Left ventricle myocardium inferior (tissue), 1 donor: ENCODE data around the gene ARMC9. TPM values are rescaled to one million over a fixed set of nuclear protein-coding genes. Genes with fewer than 3 reads are reported as not detected.
"Not testable (repeated sequence)": the region's sequence is repeated elsewhere in the genome, so short reads cannot be mapped to it uniquely, and the experiment has no call there.

Source experiments
- DNase-seq: peaks from one replicate; pipeline ENCODE4 v3.0.0-alpha.2; 2020
- H3K27ac ChIP-seq: fragments of 200-600 bp; replicated peaks from 2 replicates; pipeline ENCODE4 v1.8.0; 2021
- H3K27me3 ChIP-seq: fragments of 200-600 bp; 2 replicates; pipeline ENCODE4 v1.8.0; 2021; ENCODE audit warnings: low read depth
- H3K36me3 ChIP-seq: fragments of 200-600 bp; 2 replicates; pipeline ENCODE4 v1.8.0; 2021
- H3K4me1 ChIP-seq: fragments of 200-600 bp; 2 replicates; pipeline ENCODE4 v1.8.0; 2021
- H3K4me3 ChIP-seq: fragments of 200-600 bp; 2 replicates; pipeline ENCODE4 v1.8.0; 2021; ENCODE audit warnings: mild to moderate bottlenecking, moderate library complexity
- H3K9me3 ChIP-seq: fragments of 200-600 bp; replicated peaks from 2 replicates; pipeline ENCODE4 v1.8.0; 2021
- intact Hi-C: fragments of 100-400 bp; cut with micrococcal nuclease; formaldehyde crosslinking; loops from one replicate; pipeline ENCODE4 v1.11.0; 2022
- total RNA-seq: library from RNA; stranded (reverse); fragmentation: NEBNext Ultra II Directional; extraction: Animal tissue kit (Norgen Biotek cat#: 25700); gene quantifications from one replicate; pipeline ENCODE4 v1.2.1, GENCODE V29; 2021
- TF ChIP-seq, protein P1 (sequence below): fragments of 200-600 bp; IDR thresholded peaks from 2 replicates; pipeline ENCODE4 v1.8.0; 2021; ENCODE audit warnings: antibody characterized with exemption, mild to moderate bottlenecking, borderline replicate concordance
- donor health status: DM: no; HTN: yes; CAD: no; lungs with severe emphysema.

ARMC9 gene
- total RNA-seq, 1 donor from 2014 or later = 3.1 TPM

GRCh38 chr2:231348704-231349373 is 150.4 kb downstream of the ARMC9 start:
- intact Hi-C loops = no loop called here
- H3K4me1 ChIP-seq = peaks cover 11% of the 10 kb centered on the region

GRCh38 chr2:231349374-231349735 is 150.9 kb downstream of the ARMC9 start:
- H3K9me3 ChIP-seq, H3K36me3 ChIP-seq, H3K27me3 ChIP-seq, DNase-seq, H3K4me3 ChIP-seq, H3K27ac ChIP-seq, intact Hi-C loops: not testable (repeated sequence)
- H3K4me1 ChIP-seq = peaks cover 11% of the 10 kb centered on the region

More at GRCh38 chr2:231348704-231349373, 150.4 kb downstream of the ARMC9 start:
- H3K4me3 ChIP-seq = no peak overlapping the region
- no peaks in the 10 kb centered on the region for H3K9me3 ChIP-seq
- no peaks in the 10 kb centered on the region for H3K27me3 ChIP-seq
- H3K36me3 ChIP-seq = no peaks in the 10 kb centered on the region
- TF ChIP-seq, protein P1, sequence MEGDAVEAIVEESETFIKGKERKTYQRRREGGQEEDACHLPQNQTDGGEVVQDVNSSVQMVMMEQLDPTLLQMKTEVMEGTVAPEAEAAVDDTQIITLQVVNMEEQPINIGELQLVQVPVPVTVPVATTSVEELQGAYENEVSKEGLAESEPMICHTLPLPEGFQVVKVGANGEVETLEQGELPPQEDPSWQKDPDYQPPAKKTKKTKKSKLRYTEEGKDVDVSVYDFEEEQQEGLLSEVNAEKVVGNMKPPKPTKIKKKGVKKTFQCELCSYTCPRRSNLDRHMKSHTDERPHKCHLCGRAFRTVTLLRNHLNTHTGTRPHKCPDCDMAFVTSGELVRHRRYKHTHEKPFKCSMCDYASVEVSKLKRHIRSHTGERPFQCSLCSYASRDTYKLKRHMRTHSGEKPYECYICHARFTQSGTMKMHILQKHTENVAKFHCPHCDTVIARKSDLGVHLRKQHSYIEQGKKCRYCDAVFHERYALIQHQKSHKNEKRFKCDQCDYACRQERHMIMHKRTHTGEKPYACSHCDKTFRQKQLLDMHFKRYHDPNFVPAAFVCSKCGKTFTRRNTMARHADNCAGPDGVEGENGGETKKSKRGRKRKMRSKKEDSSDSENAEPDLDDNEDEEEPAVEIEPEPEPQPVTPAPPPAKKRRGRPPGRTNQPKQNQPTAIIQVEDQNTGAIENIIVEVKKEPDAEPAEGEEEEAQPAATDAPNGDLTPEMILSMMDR = no peak
- DNase-seq = no peak
- H3K27ac ChIP-seq = no peak overlapping the region

DNA sequence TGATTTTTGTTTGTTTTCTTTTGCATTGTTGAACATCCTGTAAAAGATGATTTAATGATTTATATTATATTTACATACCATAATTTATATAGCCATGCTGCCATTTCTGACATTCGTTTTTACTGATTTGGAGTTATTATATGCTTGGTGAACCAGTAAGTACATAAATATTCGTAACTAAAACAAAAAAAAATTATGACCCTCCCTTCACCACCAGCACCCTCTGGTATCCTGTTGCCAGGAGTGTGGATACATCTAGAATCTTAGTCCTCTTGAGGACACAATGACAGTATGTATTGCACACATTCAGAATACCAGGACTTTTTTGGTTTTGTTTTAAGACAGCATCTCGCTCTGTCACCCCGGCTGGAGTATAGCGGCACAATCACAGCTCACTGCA is 153.2 kb downstream of the ARMC9 start:
- Histone ChIP-seq H3K27me3 (no peaks in the 10 kb centered on the region), H3K36me3 (no peaks in the 10 kb centered on the region), H3K4me1 (peaks cover 21% of the 10 kb centered on the region), H3K27ac (no peak overlapping the region), H3K9me3 (no peaks in the 10 kb centered on the region), H3K4me3 (no peak overlapping the region)
- intact Hi-C loops = no loop called here
- TF ChIP-seq, protein P1 = no peak
- DNase-seq = no peak

DNA sequence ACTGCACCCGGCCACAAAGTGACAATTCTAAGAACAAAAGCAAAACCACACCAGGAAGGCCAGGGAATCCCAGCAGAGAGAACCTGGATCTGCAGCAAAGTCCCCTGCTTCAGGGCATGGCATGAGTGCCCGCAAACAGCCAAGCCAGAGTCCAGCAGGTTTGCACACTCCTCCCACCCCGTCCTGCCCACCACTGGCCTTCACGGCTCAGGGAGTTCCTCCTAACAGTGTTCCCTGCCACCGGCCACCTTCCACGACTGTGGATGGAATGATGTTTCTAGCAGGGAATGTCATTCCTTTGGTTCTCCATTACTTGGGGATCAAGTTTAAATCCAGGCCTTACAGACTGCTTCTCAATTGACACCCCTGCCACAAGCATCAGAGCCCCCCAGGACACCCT is 155.0 kb downstream of the ARMC9 start:
- Histone ChIP-seq H3K4me3 (no peak overlapping the region), H3K9me3 (no peaks in the 10 kb centered on the region), H3K4me1 (peaks cover 16% of the 10 kb centered on the region), H3K27ac (no peak overlapping the region), H3K36me3 (no peaks in the 10 kb centered on the region), H3K27me3 (no peaks in the 10 kb centered on the region)
- intact Hi-C loops = no loop called here
- DNase-seq = no peak
- TF ChIP-seq, protein P1 = no peak

DNA sequence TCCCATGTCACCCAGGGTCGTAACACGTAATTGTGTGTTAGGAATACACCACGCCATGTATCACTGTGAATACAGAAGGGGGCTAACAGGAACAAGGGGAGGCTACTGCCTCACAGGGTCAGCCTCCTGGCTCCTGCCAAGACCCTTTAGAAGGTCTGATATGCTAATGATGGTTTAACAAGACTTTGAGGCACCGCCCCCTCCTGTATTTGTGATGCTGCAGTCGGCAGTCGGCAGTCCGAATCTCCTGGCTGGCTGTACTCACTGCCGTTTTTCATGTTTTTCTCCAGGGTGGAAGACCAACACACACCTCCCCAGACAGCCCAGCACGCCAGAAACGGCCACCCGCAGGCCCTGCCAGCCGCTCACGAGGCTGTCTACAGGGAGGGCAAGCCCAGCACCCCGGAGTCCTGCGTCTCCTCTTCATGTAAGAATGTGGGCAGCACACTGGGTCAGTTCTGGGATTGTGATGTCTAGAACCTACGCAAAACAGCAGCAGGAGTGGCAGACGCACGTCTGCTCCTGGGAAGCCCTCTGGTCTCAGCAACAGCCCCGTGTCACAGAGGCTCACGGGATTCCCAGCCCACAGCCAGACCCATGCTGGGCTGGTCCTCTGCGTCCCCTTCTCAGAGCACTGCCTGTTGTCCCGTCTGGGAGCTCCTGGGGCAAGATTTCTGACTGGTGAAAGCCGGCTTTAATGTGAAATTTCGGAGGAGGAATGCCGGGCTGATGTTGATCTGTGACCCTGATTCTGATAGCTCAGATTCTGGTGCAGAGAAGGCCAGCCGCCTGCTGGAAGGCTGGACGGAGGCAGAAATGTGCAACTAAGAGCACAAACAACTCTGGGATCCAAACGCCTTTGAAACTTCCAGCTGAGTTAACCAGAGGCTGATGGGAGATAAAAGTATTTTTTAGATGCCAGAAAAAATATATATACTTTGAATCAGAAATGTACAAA is 157.4 kb downstream of the ARMC9 start:
- H3K36me3 ChIP-seq = no peaks in the 10 kb centered on the region
- DNase-seq = peak; percentile 16
- TF ChIP-seq, protein P1 = peak; percentile 24
- no peaks in the 10 kb centered on the region for H3K9me3 ChIP-seq
- H3K27me3 ChIP-seq = no peaks in the 10 kb centered on the region
- peak overlapping the region; percentile 4 for H3K4me3 ChIP-seq
- H3K27ac ChIP-seq = peak overlapping the region; percentile 69
- H3K4me1 ChIP-seq = peaks cover 17% of the 10 kb centered on the region
- intact Hi-C loops = no loop called here

DNA sequence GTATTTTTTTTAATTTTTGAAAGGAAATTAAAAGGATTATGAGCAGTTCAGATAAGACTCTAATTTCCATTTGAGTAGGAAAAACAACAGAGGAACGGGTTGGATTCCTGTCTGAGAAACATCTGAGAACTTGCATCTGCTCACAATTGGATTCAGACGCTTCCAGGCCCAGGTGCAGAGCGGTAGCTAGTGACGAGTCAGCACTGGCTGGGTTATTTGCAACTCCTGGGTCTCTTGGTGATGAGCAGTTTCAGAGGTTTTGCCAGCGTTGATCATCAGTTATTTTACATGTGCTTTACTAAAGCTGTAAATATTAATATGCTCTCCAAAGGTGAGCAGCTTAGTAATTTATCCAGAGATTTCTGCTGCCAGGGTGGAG is 158.0 kb downstream of the ARMC9 start:
- peaks cover 18% of the 10 kb centered on the region for H3K4me1 ChIP-seq
- H3K27me3 ChIP-seq = no peaks in the 10 kb centered on the region
- no peak for DNase-seq
- TF ChIP-seq, protein P1 = no peak
- peak overlapping the region; percentile 69 for H3K27ac ChIP-seq
- no peaks in the 10 kb centered on the region for H3K9me3 ChIP-seq
- intact Hi-C loops = no loop called here
- no peak overlapping the region for H3K4me3 ChIP-seq
- H3K36me3 ChIP-seq = no peaks in the 10 kb centered on the region
